Mucosa of rectum (tissue), 2 donors: ENCODE data around the gene TICAM1.

ENCODE experiments used
- H3K27ac ChIP-seq, 2 donors: one replicate each; pipeline ENCODE4 v1.7.0; 2013; ENCODE audit warnings: inconsistent platforms in 2 of 2, low read depth in 2 of 2, low read length in 2 of 2
- H3K27me3 ChIP-seq, 2 donors: one replicate each; pipeline ENCODE4 v1.7.0; 2013; ENCODE audit warnings: low read length in 2 of 2; ENCODE audit not compliant: control insufficient read depth in 2 of 2, insufficient read depth in 2 of 2
- H3K36me3 ChIP-seq, 2 donors: one replicate each; pipeline ENCODE4 v1.7.0; 2013; ENCODE audit warnings: low read length in 2 of 2; ENCODE audit not compliant: control insufficient read depth in 2 of 2, insufficient read depth in 2 of 2
- H3K4me1 ChIP-seq, 2 donors: one replicate each; pipeline ENCODE4 v1.7.0; 2013; ENCODE audit warnings: low read length in 2 of 2, mild to moderate bottlenecking in 1 of 2; ENCODE audit not compliant: control insufficient read depth in 2 of 2, insufficient read depth in 2 of 2
- H3K4me3 ChIP-seq, 2 donors: one replicate each; pipeline ENCODE4 v1.7.0; 2013; ENCODE audit warnings: low read length in 2 of 2
- H3K9ac ChIP-seq, 2 donors: one replicate each; pipeline ENCODE4 v1.7.0; 2013; ENCODE audit warnings: low read length in 2 of 2, low read depth in 1 of 2, mild to moderate bottlenecking in 1 of 2
- H3K9me3 ChIP-seq, 2 donors: one replicate each; pipeline ENCODE4 v1.7.0; 2013; ENCODE audit warnings: low read length in 2 of 2; ENCODE audit not compliant: control insufficient read depth in 2 of 2
- donor health status: healthy.
- donor health status: Normal muscosa, but diverticular disease.

Gene TICAM1

GRCh38 chr19:4821265-4821664 is 10.2 kb downstream of the TICAM1 start:
- no peak overlapping the region for H3K4me3 ChIP-seq
- no peaks in the 10 kb centered on the region for H3K27me3 ChIP-seq
- no peak overlapping the region for H3K27ac ChIP-seq
- H3K9me3 ChIP-seq = no peaks in the 10 kb centered on the region
- H3K9ac ChIP-seq = no peak overlapping the region
- no peaks in the 10 kb centered on the region for H3K4me1 ChIP-seq
- peaks cover 22 to 24% of the 10 kb centered on the region in 2 donors for H3K36me3 ChIP-seq

DNA sequence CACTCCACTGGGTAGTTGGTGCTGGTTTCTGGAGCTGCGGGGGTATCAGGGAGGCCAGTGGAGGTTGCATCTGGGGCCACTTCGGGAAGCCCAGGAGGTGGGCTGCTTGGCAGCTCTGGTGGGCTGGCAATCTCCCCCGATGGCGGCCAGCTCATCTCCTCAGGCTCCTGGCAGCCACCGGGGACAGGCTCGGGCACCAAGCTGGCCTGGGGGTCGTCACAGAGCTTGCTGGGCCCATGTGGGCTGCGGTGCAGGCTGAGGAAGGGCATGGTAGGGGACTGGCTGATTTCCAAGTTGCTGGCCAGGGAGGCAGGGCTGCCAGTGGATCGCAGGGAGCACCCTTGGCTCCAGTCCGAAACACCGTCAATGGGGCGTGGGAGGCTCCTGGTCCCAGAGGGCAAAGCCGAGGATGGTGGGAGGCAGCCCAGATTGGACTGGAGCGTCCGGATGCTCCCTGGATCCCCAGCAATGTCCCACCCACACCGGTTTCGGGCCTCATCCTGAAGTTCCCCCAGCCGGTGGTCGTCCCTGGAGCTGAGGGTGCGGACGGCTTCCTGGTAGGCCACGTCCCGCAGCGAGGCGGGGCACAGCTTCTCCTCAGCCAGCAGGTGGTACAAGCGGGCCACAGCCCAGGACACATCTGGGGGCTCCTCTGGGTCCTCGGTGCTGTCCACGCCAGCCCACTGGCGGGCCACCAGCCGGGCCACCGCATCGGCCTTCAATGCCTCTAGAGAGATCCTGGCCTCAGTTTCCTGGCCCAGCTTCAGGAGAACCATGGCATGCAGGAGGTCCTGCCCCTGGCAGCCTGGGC is 13.8 kb downstream of the TICAM1 start:
- Histone ChIP-seq H3K9me3 (no peaks in the 10 kb centered on the region), H3K27ac (no peak overlapping the region), H3K27me3 (no peaks in the 10 kb centered on the region), H3K4me3 (no peak overlapping the region), H3K36me3 (peaks cover 22 to 24% of the 10 kb centered on the region in 2 donors), H3K9ac (no peak overlapping the region), H3K4me1 (peaks cover 4 to 13% of the 10 kb centered on the region in 2 donors)

DNA sequence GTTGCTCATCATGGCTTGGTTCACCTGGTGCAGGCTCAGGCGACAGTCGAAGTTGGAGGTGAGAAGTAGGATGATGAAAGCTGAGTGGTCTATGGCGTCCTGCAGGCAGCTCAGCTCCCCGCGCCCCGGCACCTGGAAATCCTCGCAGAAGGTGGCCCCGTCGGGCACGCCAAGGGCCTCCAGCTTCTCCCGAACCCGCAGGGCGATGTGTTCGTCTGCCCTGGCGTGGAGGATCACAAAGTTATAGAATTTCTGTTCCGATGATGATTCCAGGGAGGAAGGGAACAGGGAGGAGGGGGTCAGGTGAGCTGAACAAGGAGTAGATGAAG is 14.6 kb downstream of the TICAM1 start:
- Histone ChIP-seq H3K9me3 (no peaks in the 10 kb centered on the region), H3K4me1 (peaks cover 7 to 14% of the 10 kb centered on the region in 2 donors), H3K27ac (no peak overlapping the region), H3K9ac (no peak overlapping the region), H3K27me3 (no peaks in the 10 kb centered on the region), H3K4me3 (no peak overlapping the region), H3K36me3 (peaks cover 22% of the 10 kb centered on the region in 2 donors)

- Histone ChIP-seq H3K4me3 (no peak overlapping the region), H3K9me3 (no peaks in the 10 kb centered on the region), H3K9ac (no peak overlapping the region), H3K36me3 (peaks cover 22% of the 10 kb centered on the region in 2 donors), H3K27ac (no peak overlapping the region), H3K27me3 (no peaks in the 10 kb centered on the region), H3K4me1 (peaks cover 10 to 14% of the 10 kb centered on the region in 2 donors)
Observed at GRCh38 chr19:4816202-4816949, 15.1 kb downstream of the TICAM1 start.

DNA sequence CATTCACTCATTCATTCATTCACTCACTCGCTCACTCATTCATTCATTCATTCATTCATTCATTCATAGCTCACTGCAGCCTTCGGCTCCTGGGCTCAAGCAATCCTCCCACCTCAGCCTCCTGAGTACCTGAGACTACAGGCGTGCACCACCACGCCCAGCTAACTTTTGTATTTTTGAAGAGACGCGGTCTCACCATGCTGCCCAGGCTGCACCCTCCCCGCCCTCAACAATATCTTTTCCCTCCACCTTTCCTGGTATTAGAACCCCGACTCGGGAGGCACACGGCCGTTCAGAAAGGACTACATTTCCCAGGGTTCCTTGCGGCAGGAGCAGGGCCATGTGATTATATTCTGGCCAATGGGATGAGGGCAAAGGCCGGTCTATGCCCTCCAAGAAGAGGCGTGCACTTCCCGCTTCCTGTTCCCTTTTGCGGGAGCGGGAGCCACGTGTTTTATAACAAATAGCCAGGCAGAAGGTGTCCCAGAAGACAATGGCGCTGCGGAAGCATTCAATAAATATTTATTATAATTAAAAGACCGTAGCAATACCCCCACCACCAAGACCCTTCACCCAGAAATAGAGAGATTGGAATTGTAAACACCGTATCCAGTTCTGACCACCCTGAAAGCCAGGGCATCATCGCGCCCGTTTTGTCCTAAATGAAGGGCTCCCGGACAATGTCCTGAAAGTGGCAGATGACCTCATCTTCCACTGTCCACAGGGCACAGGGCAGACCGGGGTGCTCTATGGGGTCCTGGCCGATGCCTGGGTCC is 15.9 kb downstream of the TICAM1 start:
- peaks cover 22% of the 10 kb centered on the region in 2 donors for H3K36me3 ChIP-seq
- H3K4me1 ChIP-seq = peaks cover 10 to 14% of the 10 kb centered on the region in 2 donors
- H3K9me3 ChIP-seq = no peaks in the 10 kb centered on the region
- H3K4me3 ChIP-seq = peak overlapping the region; percentile 32 to 60
- H3K27me3 ChIP-seq = no peaks in the 10 kb centered on the region
- no peak overlapping the region for H3K27ac ChIP-seq
- H3K9ac ChIP-seq = no peak overlapping the region

- H3K4me3 ChIP-seq = no peak overlapping the region
- H3K27me3 ChIP-seq = no peaks in the 10 kb centered on the region
- H3K9me3 ChIP-seq = no peaks in the 10 kb centered on the region
- H3K27ac ChIP-seq = no peak overlapping the region
- H3K9ac ChIP-seq = no peak overlapping the region
- H3K36me3 ChIP-seq = peaks cover 21 to 22% of the 10 kb centered on the region in 2 donors
- H3K4me1 ChIP-seq = peaks cover 10 to 14% of the 10 kb centered on the region in 2 donors
Observed at GRCh38 chr19:4814625-4815425, 16.7 kb downstream of the TICAM1 start.

DNA sequence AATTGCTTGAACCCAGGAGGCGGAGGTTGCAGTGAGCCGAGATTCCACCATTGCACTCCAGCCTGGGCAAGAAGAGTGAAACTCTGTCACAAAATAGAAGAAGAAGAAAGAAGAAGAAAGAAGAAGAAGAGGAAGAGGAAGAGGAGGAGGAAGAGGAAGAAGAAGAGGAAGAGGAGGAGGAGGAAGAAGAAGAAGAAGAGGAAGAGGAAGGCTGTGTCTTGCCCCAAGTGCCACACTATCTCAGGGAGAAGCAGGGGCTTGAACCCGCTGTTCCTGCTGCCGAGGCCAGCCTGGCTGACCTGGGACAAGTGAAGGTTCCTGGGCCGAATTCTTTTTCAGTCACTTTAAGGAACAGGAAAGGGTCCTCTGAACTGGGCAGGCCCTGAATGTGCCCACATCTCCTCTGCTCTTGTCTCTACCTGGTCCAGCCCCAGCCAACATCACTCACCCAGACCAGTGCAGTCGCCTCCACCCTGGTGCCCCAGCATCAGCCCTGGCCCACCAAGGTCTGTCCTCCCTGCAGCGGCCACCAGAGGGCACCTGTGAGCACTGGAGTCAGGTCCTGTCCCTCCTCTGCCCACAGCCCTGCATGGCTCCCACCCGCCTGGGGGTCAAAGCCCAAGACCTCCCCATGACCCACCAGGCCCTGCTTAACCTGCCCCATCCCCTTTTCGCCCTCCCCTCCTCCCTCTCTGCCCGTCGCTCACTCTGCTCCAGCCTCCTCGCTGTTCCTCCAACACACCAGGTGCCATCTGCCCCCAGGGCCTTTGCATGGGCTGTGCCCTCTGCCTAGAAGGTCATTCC is 20.0 kb downstream of the TICAM1 start:
- peaks cover 10 to 14% of the 10 kb centered on the region in 2 donors for H3K4me1 ChIP-seq
- no peak overlapping the region for H3K9ac ChIP-seq
- peaks cover 0 to under 1% of the 10 kb centered on the region in 2 donors for H3K36me3 ChIP-seq
- H3K27me3 ChIP-seq = no peaks in the 10 kb centered on the region
- no peak overlapping the region for H3K27ac ChIP-seq
- H3K9me3 ChIP-seq = no peaks in the 10 kb centered on the region
- no peak overlapping the region for H3K4me3 ChIP-seq

GRCh38 chr19:4807188-4807587 is 24.3 kb downstream of the TICAM1 start:
- Histone ChIP-seq H3K27ac (no peak overlapping the region), H3K27me3 (no peaks in the 10 kb centered on the region), H3K9ac (no peak overlapping the region), H3K4me1 (peaks cover 0 to 3% of the 10 kb centered on the region in 2 donors), H3K36me3 (no peaks in the 10 kb centered on the region), H3K9me3 (no peaks in the 10 kb centered on the region), H3K4me3 (no peak overlapping the region)

GRCh38 chr19:4806384-4806783 is 25.1 kb downstream of the TICAM1 start:
- H3K9me3 ChIP-seq = no peaks in the 10 kb centered on the region
- no peaks in the 10 kb centered on the region for H3K4me1 ChIP-seq
- H3K27ac ChIP-seq = no peak overlapping the region
- no peaks in the 10 kb centered on the region for H3K36me3 ChIP-seq
- no peak overlapping the region for H3K4me3 ChIP-seq
- no peaks in the 10 kb centered on the region for H3K27me3 ChIP-seq
- H3K9ac ChIP-seq = no peak overlapping the region
